OCI-LY1 (cell line): ENCODE data around the gene CAPS.

ENCODE experiments used
- H2AFZ ChIP-seq: fragments of 200-600 bp; sonication (generic), shearing (Covaris generic); 2 replicates; pipeline ENCODE4 v1.6.0; 2014; ENCODE audit warnings: antibody characterized with exemption, mild to moderate bottlenecking, low read length
- H3F3A ChIP-seq: fragments of 200-600 bp; sonication (generic), shearing (Covaris generic); 2 replicates; pipeline ENCODE4 v1.6.0; 2014; ENCODE audit warnings: mild to moderate bottlenecking, antibody characterized with exemption, low read length, moderate library complexity; ENCODE audit not compliant: insufficient read depth
- H3K27ac ChIP-seq: fragments of 200-600 bp; sonication (generic); 2 replicates; pipeline ENCODE4 v1.5.1; 2014; ENCODE audit warnings: low read length, mixed run types, mild to moderate bottlenecking, low read depth; ENCODE audit not compliant: poor library complexity, severe bottlenecking
- H3K27me3 ChIP-seq: fragments of 200-600 bp; sonication (generic); 2 replicates; pipeline ENCODE4 v1.6.0; 2014; ENCODE audit warnings: antibody characterized with exemption, mild to moderate bottlenecking, low read length, moderate library complexity; ENCODE audit not compliant: insufficient read depth
- H3K36me3 ChIP-seq: fragments of 200-600 bp; sonication (generic); 2 replicates; pipeline ENCODE4 v1.6.1; 2014; ENCODE audit warnings: mild to moderate bottlenecking, antibody characterized with exemption, low read length, moderate library complexity, mixed read lengths; ENCODE audit not compliant: insufficient read depth
- H3K4me1 ChIP-seq: fragments of 200-600 bp; sonication (generic); 2 replicates; pipeline ENCODE4 v1.5.1; 2014; ENCODE audit warnings: mild to moderate bottlenecking, low read length, moderate library complexity; ENCODE audit not compliant: insufficient read depth, severe bottlenecking
- H3K4me2 ChIP-seq: fragments of 200-600 bp; sonication (generic), shearing (Covaris generic); 2 replicates; pipeline ENCODE4 v1.6.1; 2014; ENCODE audit warnings: low read length
- H3K4me3 ChIP-seq: fragments of 200-600 bp; sonication (generic); 2 replicates; pipeline ENCODE4 v1.5.1; 2014; ENCODE audit warnings: low read length, low read depth, mild to moderate bottlenecking, mixed read lengths; ENCODE audit not compliant: poor library complexity, severe bottlenecking
- H3K79me2 ChIP-seq: fragments of 200-600 bp; shearing (Covaris generic); 2 replicates; pipeline ENCODE4 v1.6.1; 2016; ENCODE audit warnings: mixed run types, low read length, mixed read lengths; ENCODE audit not compliant: insufficient read depth
- H3K9ac ChIP-seq: fragments of 200-600 bp; sonication (generic), shearing (Covaris generic); 2 replicates; pipeline ENCODE4 v1.6.1; 2014; ENCODE audit warnings: mild to moderate bottlenecking, low read length, mixed read lengths
- H3K9me2 ChIP-seq: fragments of 200-600 bp; sonication (generic), shearing (Covaris generic); 2 replicates; pipeline ENCODE4 v1.6.1; 2014; ENCODE audit warnings: low read depth, mild to moderate bottlenecking, low read length, mixed read lengths
- H3K9me3 ChIP-seq: fragments of 200-600 bp; shearing (Covaris generic); 2 replicates; pipeline ENCODE4 v1.6.1; 2014; ENCODE audit warnings: low read length, mixed read lengths
- H4K20me1 ChIP-seq: fragments of 200-600 bp; sonication (generic), shearing (Covaris generic); 2 replicates; pipeline ENCODE4 v1.6.0; 2016; ENCODE audit warnings: mild to moderate bottlenecking, low read length; ENCODE audit not compliant: insufficient read depth
- CTCF ChIP-seq: fragments of 200-600 bp; sonication (generic), shearing (Covaris generic); IDR thresholded peaks from 2 replicates; pipeline ENCODE4 v1.5.1; 2017; ENCODE audit warnings: mild to moderate bottlenecking, antibody characterized with exemption, low read length, moderate library complexity, mixed read lengths
- EZH2 ChIP-seq: fragments of 200-600 bp; sonication (generic), shearing (Covaris generic); IDR thresholded peaks from 2 replicates; pipeline ENCODE4 v1.8.0; 2017; ENCODE audit warnings: borderline replicate concordance, mixed run types, mild to moderate bottlenecking, antibody characterized with exemption, low read length, moderate library complexity, mixed read lengths

CAPS gene

DNA sequence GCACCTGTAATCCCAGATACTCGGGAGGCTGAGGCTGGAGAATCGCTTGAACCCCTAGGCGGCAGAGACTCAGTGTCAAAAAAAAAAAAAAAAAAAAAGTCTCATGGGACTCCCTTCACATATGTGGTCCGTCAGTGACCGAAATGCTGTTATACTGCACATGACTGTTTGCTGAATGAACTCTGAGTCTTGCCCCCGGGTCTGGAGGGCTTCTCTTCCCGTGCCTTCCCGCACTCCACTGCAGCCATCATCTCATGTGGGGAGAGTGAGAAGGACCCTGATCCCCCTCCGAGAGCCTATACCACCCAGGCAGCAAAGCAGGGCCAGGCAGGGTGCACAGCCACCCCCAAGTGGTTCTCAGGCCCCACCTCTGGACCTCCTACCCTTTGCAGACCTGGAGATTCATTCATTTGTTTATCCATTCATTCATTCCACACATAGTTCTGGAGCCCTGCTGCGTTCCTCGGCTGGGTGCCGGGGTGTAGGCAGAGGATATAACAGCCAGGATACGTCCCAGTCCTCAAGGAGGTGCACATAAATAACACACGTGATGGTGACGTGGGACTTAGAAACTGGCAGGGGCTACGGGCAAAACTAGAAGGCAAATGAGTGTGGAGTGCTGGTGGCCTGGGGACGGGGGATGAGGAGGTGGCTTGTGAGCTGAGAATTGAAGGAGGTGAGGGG is 24.6 kb upstream of the CAPS start:
- no peaks in the 10 kb centered on the region; the same call in 1 of the 2 replicates for H3K36me3 ChIP-seq
- no peaks in the 10 kb centered on the region for H3K9me3 ChIP-seq
- no peaks in the 10 kb centered on the region for H4K20me1 ChIP-seq
- peaks cover 8% of the 10 kb centered on the region; the same call in 1 of the 2 replicates for H3K27me3 ChIP-seq
- H3K4me2 ChIP-seq, result no peak overlapping the region
- no peak overlapping the region for H3K4me3 ChIP-seq
- no peak overlapping the region for H2AFZ ChIP-seq
- H3K79me2 ChIP-seq, result no peaks in the 10 kb centered on the region
- no peaks in the 10 kb centered on the region; the same call in 1 of the 2 replicates for H3F3A ChIP-seq
- no peak overlapping the region for H3K27ac ChIP-seq
- TF ChIP-seq CTCF (no peak), EZH2 (no peak)
- H3K9me2 ChIP-seq, result no peaks in the 10 kb centered on the region
- H3K4me1 ChIP-seq, result no peaks in the 10 kb centered on the region
- no peak overlapping the region for H3K9ac ChIP-seq

- Histone ChIP-seq H3K36me3 (peaks cover 6% of the 10 kb centered on the region), H3K79me2 (no peaks in the 10 kb centered on the region), H3K27ac (no peak overlapping the region), H3K9ac (no peak overlapping the region), H3K4me2 (no peak overlapping the region), H3K9me3 (no peaks in the 10 kb centered on the region), H3K27me3 (peaks cover 8% of the 10 kb centered on the region; the same call in 1 of the 2 replicates), H3K4me1 (no peaks in the 10 kb centered on the region), H3K4me3 (no peak overlapping the region), H4K20me1 (no peaks in the 10 kb centered on the region), H3K9me2 (no peaks in the 10 kb centered on the region), H2AFZ (no peak overlapping the region), H3F3A (no peaks in the 10 kb centered on the region; the same call in 1 of the 2 replicates)
- TF ChIP-seq CTCF, result no peak
- no peak for TF ChIP-seq EZH2
Observed at GRCh38 chr19:5890099-5890498, 24.0 kb upstream of the CAPS start.

DNA sequence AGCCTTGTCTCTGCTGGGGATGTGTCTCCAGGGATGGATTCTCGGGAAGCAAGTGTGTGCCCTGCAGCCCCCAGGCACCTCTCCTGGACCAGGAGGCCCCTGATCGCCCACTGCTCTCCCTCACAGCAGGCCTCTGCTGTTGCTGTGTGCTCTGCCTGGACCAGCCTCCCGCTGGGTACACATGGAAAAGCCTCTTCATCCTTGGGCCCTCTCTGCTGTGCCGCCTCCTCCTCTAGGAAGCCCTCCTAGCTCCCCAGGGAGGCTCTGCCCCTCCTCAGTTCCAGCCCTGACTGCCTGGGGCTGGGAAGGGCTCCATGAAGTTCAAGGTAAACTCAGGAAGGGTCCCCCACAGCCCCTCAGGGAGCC is 22.5 kb upstream of the CAPS start:
- Histone ChIP-seq H3K27me3 (peaks cover 5% of the 10 kb centered on the region; the same call in 1 of the 2 replicates), H3K4me2 (no peak overlapping the region), H3K9ac (no peak overlapping the region), H3K79me2 (no peaks in the 10 kb centered on the region), H2AFZ (no peak overlapping the region), H3K27ac (no peak overlapping the region), H3K9me2 (no peaks in the 10 kb centered on the region), H4K20me1 (no peaks in the 10 kb centered on the region), H3K36me3 (peaks cover 19% of the 10 kb centered on the region), H3K4me1 (no peaks in the 10 kb centered on the region), H3K4me3 (no peak overlapping the region), H3F3A (no peaks in the 10 kb centered on the region; the same call in 1 of the 2 replicates), H3K9me3 (no peaks in the 10 kb centered on the region)
- no peak for TF ChIP-seq CTCF
- no peak for TF ChIP-seq EZH2
